GM18868 (cell line): Measurements from ENCODE around the gene SOCS2.

Experiments used
- ATAC-seq: cut with Tn5 transposase; IDR thresholded peaks from one replicate; pipeline ENCODE4 v1.9.1; 2021; ENCODE audit warnings: mild to moderate bottlenecking, moderate library complexity; ENCODE audit not compliant: unreplicated experiment

Gene SOCS2

DNA sequence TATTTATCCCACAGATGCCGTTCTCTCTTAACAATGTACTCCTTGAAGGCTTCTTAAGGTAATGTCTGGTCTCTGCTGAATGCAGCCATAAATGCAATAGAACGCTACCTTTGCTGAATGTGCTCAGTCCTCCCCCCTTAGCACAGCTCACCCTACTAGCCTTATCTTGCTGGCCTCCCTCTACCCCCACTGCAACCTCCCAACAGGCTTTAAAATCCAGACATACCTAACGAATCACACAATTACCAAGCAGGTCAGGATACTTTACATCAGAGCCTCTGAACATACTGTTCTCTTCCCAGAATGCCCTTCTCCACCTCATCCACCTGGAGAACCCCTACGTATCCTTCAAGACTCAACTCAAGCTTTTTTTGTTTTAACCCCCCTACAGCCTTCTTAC lies 53.7 kb downstream of the SOCS2 start:
- no peak for ATAC-seq
